Stimulated activated CD4-positive, alpha-beta T cell treated with anti-CD3 and anti-CD28 coated beads, Interleukin-1b, Interleukin-23, amount 100 ng/mL, for 48 hours (primary cell): ENCODE data around the gene PHF1.
A peak's percentile ranks its signal among the peaks of the same experiment; 100 is the strongest.

ENCODE experiments used
- DNase-seq: peaks from one replicate; pipeline ENCODE4 v3.0.0-alpha.2; 2020

Gene PHF1

GRCh38 chr6:33433544-33434191, 22.9 kb downstream of the PHF1 start:
- DNase-seq: no peak

DNA sequence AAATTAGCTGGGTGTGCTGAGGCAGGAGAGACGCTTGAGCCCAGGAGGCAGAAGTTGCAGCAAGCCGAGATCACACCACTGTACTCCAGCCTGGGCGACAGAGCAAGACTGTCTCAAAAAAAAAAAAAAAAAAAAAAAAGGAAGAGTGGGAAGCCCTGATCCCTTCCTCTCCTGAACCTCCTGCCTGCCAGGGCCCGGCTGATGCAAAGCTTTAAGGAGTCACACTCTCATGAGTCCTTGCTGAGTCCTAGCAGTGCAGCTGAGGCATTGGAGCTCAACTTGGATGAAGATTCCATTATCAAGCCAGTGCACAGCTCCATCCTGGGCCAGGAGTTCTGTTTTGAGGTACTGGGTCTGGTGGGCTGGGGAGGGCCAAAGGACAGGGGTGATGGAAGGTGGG, 24.1 kb downstream of the PHF1 start:
- no peak for DNase-seq

DNA sequence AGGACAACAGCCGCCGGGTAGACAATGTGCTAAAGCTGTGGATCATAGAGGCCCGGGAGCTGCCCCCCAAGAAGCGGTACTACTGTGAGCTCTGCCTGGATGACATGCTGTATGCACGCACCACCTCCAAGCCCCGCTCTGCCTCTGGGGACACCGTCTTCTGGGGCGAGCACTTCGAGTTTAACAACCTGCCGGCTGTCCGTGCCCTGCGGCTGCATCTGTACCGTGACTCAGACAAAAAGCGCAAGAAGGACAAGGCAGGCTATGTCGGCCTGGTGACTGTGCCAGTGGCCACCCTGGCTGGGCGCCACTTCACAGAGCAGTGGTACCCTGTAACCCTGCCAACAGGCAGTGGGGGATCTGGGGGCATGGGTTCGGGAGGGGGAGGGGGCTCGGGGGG, 26.9 kb downstream of the PHF1 start:
- no peak for DNase-seq

GRCh38 chr6:33438978-33439594, 28.3 kb downstream of the PHF1 start:
- no peak for DNase-seq

GRCh38 chr6:33439956-33440648, 29.3 kb downstream of the PHF1 start:
- no peak for DNase-seq

GRCh38 chr6:33440649-33441309, 30.0 kb downstream of the PHF1 start:
- no peak for DNase-seq

DNA sequence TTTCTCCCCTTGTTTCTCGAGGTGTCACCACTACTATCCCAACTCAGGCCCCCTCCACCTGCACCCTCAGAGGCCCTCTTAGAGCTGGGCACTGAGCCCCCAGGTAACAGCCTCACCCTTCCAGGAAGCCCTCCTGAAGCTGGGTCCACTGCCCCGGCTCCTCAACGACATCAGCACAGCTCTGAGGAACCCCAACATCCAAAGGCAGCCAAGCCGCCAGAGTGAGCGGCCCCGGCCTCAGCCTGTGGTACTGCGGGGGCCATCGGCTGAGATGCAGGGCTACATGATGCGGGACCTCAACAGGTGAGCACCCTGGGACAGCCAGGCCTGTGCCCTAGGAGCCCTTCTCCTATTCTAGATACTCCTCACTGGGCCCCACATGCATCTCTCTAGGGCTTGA, 30.6 kb downstream of the PHF1 start:
- no peak for DNase-seq

DNA sequence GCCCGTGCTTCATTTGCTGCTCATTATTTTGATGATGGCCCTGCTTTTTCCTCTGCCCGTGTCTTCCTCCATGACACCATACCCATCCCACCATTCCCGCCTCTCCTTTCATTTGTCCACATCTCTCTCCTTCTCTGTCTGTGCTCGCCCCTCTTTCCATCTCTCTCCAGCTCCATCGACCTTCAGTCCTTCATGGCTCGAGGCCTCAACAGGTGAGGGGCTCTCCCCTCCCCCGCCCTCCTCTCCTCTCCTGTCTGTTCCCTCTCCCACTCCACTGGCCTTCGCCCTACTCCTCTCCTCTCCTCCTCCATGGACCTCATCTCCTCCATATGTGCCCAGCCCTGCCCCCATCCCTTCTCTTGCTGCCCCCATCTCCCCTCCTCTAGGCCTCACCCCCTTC, 31.5 kb downstream of the PHF1 start:
- DNase-seq: no peak

GRCh38 chr6:33443025-33443424, 32.2 kb downstream of the PHF1 start:
- no peak for DNase-seq

- no peak for DNase-seq
These were observed 33.0 kb downstream of the PHF1 start for GRCh38 chr6:33443619-33444504.

- DNase-seq: no peak
These were observed 34.3 kb downstream of the PHF1 start for GRCh38 chr6:33445119-33445603.

- no peak for DNase-seq
These were observed 35.5 kb downstream of the PHF1 start for GRCh38 chr6:33446356-33446755.

DNA sequence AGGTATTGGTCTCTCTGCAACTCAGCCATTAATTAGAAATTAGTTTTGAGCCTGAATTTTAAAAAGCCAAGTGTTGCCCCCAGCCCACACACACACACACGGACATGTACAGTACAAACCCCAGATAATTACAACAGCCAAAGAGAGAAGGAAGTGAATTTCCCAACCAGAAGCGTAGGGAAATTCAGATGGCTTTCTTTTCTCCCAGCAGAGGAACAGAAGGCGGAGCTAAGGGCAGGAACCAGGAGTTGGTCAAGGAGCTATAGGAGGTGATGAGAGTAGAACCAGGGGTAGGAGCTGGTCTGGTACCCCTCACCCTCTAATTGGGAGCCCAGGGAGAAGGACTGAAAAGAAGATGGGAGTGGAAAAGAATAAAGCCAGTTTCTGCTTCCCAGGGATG, 39.6 kb downstream of the PHF1 start:
- DNase-seq: no peak

- no peak for DNase-seq
These were observed 40.8 kb downstream of the PHF1 start for GRCh38 chr6:33451606-33452005.

GRCh38 chr6:33452496-33452895, 41.7 kb downstream of the PHF1 start:
- DNase-seq: no peak

DNA sequence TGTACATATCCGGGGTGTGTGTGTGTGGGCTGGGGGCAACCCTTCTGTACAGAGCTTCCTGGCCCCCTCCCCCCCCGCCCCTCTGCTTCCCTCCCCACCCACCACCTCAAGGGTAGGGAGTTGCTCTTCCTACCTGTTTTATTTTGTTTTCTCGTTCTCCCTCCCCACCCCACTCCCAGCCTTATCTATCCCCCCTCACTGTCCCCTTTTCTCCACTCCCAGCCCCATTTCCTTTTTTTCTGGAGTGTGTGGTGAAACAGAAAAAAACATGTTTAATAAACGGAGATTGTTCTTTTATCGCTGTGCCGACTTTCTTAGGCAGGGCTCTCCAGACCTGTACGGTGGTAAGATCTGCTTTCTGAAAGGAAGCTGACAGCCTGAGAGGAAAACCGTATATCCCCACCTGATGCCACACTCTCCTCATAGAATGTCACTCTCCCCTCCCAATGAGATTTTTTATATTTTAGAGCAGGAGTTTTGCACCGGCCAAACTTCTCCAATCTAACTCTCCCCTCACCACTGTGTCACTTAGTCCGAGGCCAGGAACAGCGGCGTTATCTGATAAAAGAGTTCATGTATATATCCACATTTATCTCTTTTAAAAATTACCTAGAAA, 42.7 kb downstream of the PHF1 start:
- DNase-seq: no peak

- peak; percentile 95 for DNase-seq
These were observed 43.5 kb downstream of the PHF1 start, which contains the start of gene ZBTB9 for GRCh38 chr6:33454009-33454946. Gene ZBTB9, plus strand, starts transcription at chr6:33454576. Its CDS starts 525 bp downstream, at chr6:33455101.

DNA sequence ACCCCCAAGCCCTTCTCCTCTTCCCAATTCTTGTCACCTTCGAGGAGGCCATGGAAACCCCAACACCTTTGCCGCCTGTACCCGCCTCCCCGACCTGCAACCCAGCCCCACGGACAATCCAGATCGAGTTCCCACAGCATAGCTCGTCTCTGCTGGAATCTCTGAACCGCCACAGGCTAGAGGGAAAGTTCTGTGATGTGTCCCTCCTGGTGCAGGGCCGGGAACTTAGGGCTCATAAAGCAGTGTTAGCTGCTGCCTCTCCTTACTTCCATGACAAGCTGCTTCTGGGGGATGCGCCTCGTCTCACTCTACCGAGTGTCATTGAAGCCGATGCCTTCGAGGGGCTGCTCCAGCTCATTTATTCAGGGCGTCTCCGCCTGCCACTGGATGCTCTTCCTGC, 44.2 kb downstream of the PHF1 start:
- no peak for DNase-seq

GRCh38 chr6:33456156-33456555, 45.3 kb downstream of the PHF1 start:
- no peak for DNase-seq

DNA sequence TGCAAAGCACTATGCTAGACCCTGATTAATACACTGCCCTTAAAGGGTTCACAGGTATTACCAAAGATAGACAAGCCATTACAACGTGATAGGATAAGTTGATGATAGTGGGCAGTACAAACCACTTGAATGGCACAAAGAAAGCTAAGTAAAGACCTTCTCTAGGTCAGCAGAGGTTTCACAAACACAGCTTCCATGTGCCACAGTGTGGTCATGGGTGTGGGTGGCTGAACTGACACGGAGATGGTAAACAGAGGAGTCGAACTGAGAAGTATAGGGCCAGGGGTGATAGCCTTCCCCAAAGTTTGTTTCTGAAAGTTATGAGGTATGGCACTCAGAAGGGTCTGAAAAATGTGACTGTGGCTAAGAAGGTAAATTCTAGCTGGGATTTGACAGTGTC, 47.9 kb downstream of the PHF1 start:
- DNase-seq: no peak

GRCh38 chr6:33459226-33459625, 48.4 kb downstream of the PHF1 start:
- no peak for DNase-seq
